Type B pancreatic cell (in vitro differentiated cells): ENCODE results near the gene PARVG. TPM values are rescaled to one million over a fixed set of nuclear protein-coding genes. Genes with fewer than 3 reads are reported as not detected.

Experiments used
- DNase-seq: peaks from one replicate; pipeline ENCODE4 v3.0.0; 2021; ENCODE audit warnings: mixed read lengths; ENCODE audit not compliant: unreplicated experiment; ENCODE audit errors: extremely low spot score
- H3K27ac Mint-ChIP-seq: 2 replicates; pipeline ENCODE4 v1.8.0; 2021; ENCODE audit warnings: mild to moderate bottlenecking, mixed read lengths
- H3K27me3 Mint-ChIP-seq: 2 replicates; pipeline ENCODE4 v1.8.0; 2021; ENCODE audit warnings: mixed read lengths
- H3K36me3 Mint-ChIP-seq: 2 replicates; pipeline ENCODE4 v1.8.0; 2021; ENCODE audit warnings: mixed read lengths
- H3K4me1 Mint-ChIP-seq: one replicate; pipeline ENCODE4 v1.8.0; 2021; ENCODE audit warnings: mixed read lengths; ENCODE audit not compliant: unreplicated experiment
- H3K4me3 Mint-ChIP-seq: 2 replicates; pipeline ENCODE4 v1.8.0; 2021; ENCODE audit warnings: mild to moderate bottlenecking, mixed read lengths
- H3K9me3 Mint-ChIP-seq: 2 replicates; pipeline ENCODE4 v1.8.0; 2021; ENCODE audit warnings: mixed read lengths
- CTCF ChIP-seq: fragments of 200-600 bp; sonication (generic); conservative IDR thresholded peaks from 2 replicates; pipeline ENCODE4 v1.5.0; 2021; ENCODE audit warnings: antibody characterized with exemption, mild to moderate bottlenecking
- total RNA-seq: library from RNA; stranded (reverse); gene quantifications from 2 replicates; pipeline ENCODE4 v1.2.1, GENCODE V29; 2021; ENCODE audit warnings: low replicate concordance

Gene PARVG
- total RNA-seq, 1 donor from 2014 or later: 0.19 TPM

- peaks cover 11% of the 10 kb centered on the region for H3K4me1 Mint-ChIP-seq
- H3K4me3 Mint-ChIP-seq: no peak overlapping the region
- peaks cover 16% of the 10 kb centered on the region for H3K27me3 Mint-ChIP-seq
- TF ChIP-seq CTCF: no peak
- H3K36me3 Mint-ChIP-seq: no peaks in the 10 kb centered on the region
- H3K9me3 Mint-ChIP-seq: peaks cover 15% of the 10 kb centered on the region
- H3K27ac Mint-ChIP-seq: no peak overlapping the region
- no peak for DNase-seq
These were observed 28.6 kb downstream of the PARVG start for GRCh38 chr22:44209343-44209742.

GRCh38 chr22:44210722-44211121 is 30.0 kb downstream of the PARVG start:
- Mint-ChIP-seq H3K27ac (no peak overlapping the region), H3K27me3 (peaks cover 16% of the 10 kb centered on the region), H3K4me3 (no peak overlapping the region), H3K36me3 (no peaks in the 10 kb centered on the region), H3K9me3 (peaks cover 15% of the 10 kb centered on the region), H3K4me1 (peaks cover 11% of the 10 kb centered on the region)
- DNase-seq: no peak
- no peak for TF ChIP-seq CTCF

GRCh38 chr22:44211256-44211945 is 30.7 kb downstream of the PARVG start:
- H3K27ac Mint-ChIP-seq: no peak overlapping the region
- peaks cover 16% of the 10 kb centered on the region for H3K27me3 Mint-ChIP-seq
- peaks cover 15% of the 10 kb centered on the region for H3K9me3 Mint-ChIP-seq
- TF ChIP-seq CTCF: no peak
- H3K4me3 Mint-ChIP-seq: no peak overlapping the region
- no peak for DNase-seq
- H3K36me3 Mint-ChIP-seq: no peaks in the 10 kb centered on the region
- peaks cover 11% of the 10 kb centered on the region for H3K4me1 Mint-ChIP-seq

- TF ChIP-seq CTCF: no peak
- Mint-ChIP-seq H3K27me3 (peaks cover 16% of the 10 kb centered on the region), H3K9me3 (peaks cover 15% of the 10 kb centered on the region), H3K4me3 (no peak overlapping the region), H3K27ac (peak overlapping the region; percentile 32), H3K4me1 (peaks cover 11% of the 10 kb centered on the region), H3K36me3 (no peaks in the 10 kb centered on the region)
- DNase-seq: peak; percentile 62
These were observed 31.5 kb downstream of the PARVG start for GRCh38 chr22:44211946-44212930.

- Mint-ChIP-seq H3K27ac (no peak overlapping the region), H3K4me3 (no peak overlapping the region), H3K4me1 (peaks cover 11% of the 10 kb centered on the region), H3K9me3 (peaks cover 15% of the 10 kb centered on the region), H3K36me3 (no peaks in the 10 kb centered on the region), H3K27me3 (peaks cover 16% of the 10 kb centered on the region)
- peak; percentile 31 for DNase-seq
- no peak for TF ChIP-seq CTCF
These were observed 32.2 kb downstream of the PARVG start for GRCh38 chr22:44212936-44213335.
